Loucy (cell line): ENCODE measurements around the gene GLT6D1.

Source experiments
- H2AFZ ChIP-seq: fragments of 200-600 bp; sonication (generic); 2 replicates; pipeline ENCODE4 v1.6.0; 2016; ENCODE audit warnings: antibody characterized with exemption, mild to moderate bottlenecking, low read length, moderate library complexity
- H3F3A ChIP-seq: fragments of 200-600 bp; 2 replicates; pipeline ENCODE4 v1.6.0; 2016; ENCODE audit warnings: antibody characterized with exemption, low read depth, mild to moderate bottlenecking
- H3K27me3 ChIP-seq: fragments of 200-600 bp; sonication (generic); 2 replicates; pipeline ENCODE4 v1.6.1; 2014; ENCODE audit warnings: low read length, mild to moderate bottlenecking; ENCODE audit not compliant: insufficient read depth, poor library complexity, severe bottlenecking
- H3K36me3 ChIP-seq: fragments of 200-600 bp; sonication (generic); 2 replicates; pipeline ENCODE4 v1.6.1; 2016; ENCODE audit warnings: low read length; ENCODE audit not compliant: insufficient read depth
- H3K4me1 ChIP-seq: fragments of 200-600 bp; sonication (generic); 2 replicates; pipeline ENCODE4 v1.5.1; 2014; ENCODE audit warnings: low read length, mild to moderate bottlenecking; ENCODE audit not compliant: insufficient read depth, poor library complexity, severe bottlenecking
- H3K4me2 ChIP-seq: fragments of 200-600 bp; sonication (generic); 2 replicates; pipeline ENCODE4 v1.6.0; 2014; ENCODE audit warnings: antibody characterized with exemption, low read length, low read depth, mild to moderate bottlenecking; ENCODE audit not compliant: poor library complexity, severe bottlenecking
- H3K4me3 ChIP-seq: fragments of 200-600 bp; sonication (generic); 2 replicates; pipeline ENCODE4 v1.5.1; 2014; ENCODE audit warnings: low read length, mild to moderate bottlenecking, mixed read lengths; ENCODE audit not compliant: poor library complexity, severe bottlenecking
- H3K79me2 ChIP-seq: fragments of 200-600 bp; sonication (generic); 2 replicates; pipeline ENCODE4 v1.6.1; 2014; ENCODE audit warnings: low read length; ENCODE audit not compliant: insufficient read depth
- H3K9ac ChIP-seq: fragments of 200-600 bp; sonication (generic); 2 replicates; pipeline ENCODE4 v1.6.0; 2014; ENCODE audit warnings: mild to moderate bottlenecking, low read depth, low read length, moderate library complexity; ENCODE audit not compliant: poor library complexity, severe bottlenecking
- H3K9me2 ChIP-seq: fragments of 200-600 bp; sonication (generic); replicated peaks from 2 replicates; pipeline ENCODE4 v1.6.1; 2016; ENCODE audit warnings: low read depth, low read length, mixed read lengths
- H3K9me3 ChIP-seq: fragments of 200-600 bp; sonication (generic); 2 replicates; pipeline ENCODE4 v1.6.1; 2014; ENCODE audit warnings: mild to moderate bottlenecking, antibody characterized with exemption, low read length, low read depth; ENCODE audit not compliant: insufficient read depth
- H4K20me1 ChIP-seq: fragments of 200-600 bp; sonication (generic); 2 replicates; pipeline ENCODE4 v1.6.0; 2014; ENCODE audit warnings: antibody characterized with exemption, low read length, mild to moderate bottlenecking; ENCODE audit not compliant: insufficient read depth, poor library complexity, severe bottlenecking
- EZH2phosphoT487 ChIP-seq: fragments of 200-600 bp; IDR thresholded peaks from 2 replicates; pipeline ENCODE4 v1.6.1; 2018; ENCODE audit warnings: antibody characterized with exemption, mild to moderate bottlenecking, moderate library complexity, borderline replicate concordance
- TF ChIP-seq, protein P1 (sequence below): fragments of 200-600 bp; sonication (generic); conservative IDR thresholded peaks from 2 replicates; pipeline ENCODE4 v1.5.1; 2014; ENCODE audit warnings: mild to moderate bottlenecking, antibody characterized with exemption, low read length

The GLT6D1 gene

GRCh38 chr9:135667463-135668001, 28.2 kb upstream of the GLT6D1 start:
- Histone ChIP-seq H3F3A (no peaks in the 10 kb centered on the region), H3K4me3 (no peak overlapping the region), H3K36me3 (no peaks in the 10 kb centered on the region), H3K9me3 (peaks cover 8% of the 10 kb centered on the region; the same call in 1 of the 2 replicates), H3K9me2 (no peaks in the 10 kb centered on the region), H3K4me2 (no peak overlapping the region), H3K27me3 (no peaks in the 10 kb centered on the region), H3K4me1 (no peaks in the 10 kb centered on the region), H3K9ac (no peak overlapping the region), H3K79me2 (no peaks in the 10 kb centered on the region), H2AFZ (no peak overlapping the region), H4K20me1 (no peaks in the 10 kb centered on the region)
- TF ChIP-seq, protein P1, sequence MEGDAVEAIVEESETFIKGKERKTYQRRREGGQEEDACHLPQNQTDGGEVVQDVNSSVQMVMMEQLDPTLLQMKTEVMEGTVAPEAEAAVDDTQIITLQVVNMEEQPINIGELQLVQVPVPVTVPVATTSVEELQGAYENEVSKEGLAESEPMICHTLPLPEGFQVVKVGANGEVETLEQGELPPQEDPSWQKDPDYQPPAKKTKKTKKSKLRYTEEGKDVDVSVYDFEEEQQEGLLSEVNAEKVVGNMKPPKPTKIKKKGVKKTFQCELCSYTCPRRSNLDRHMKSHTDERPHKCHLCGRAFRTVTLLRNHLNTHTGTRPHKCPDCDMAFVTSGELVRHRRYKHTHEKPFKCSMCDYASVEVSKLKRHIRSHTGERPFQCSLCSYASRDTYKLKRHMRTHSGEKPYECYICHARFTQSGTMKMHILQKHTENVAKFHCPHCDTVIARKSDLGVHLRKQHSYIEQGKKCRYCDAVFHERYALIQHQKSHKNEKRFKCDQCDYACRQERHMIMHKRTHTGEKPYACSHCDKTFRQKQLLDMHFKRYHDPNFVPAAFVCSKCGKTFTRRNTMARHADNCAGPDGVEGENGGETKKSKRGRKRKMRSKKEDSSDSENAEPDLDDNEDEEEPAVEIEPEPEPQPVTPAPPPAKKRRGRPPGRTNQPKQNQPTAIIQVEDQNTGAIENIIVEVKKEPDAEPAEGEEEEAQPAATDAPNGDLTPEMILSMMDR: no peak
- TF ChIP-seq EZH2phosphoT487: no peak

- H3F3A ChIP-seq: no peaks in the 10 kb centered on the region
- no peak for TF ChIP-seq EZH2phosphoT487
- TF ChIP-seq, protein P1: no peak
Observed at GRCh38 chr9:135666534-135667462, 27.5 kb upstream of the GLT6D1 start.

GRCh38 chr9:135665795-135666189, 26.5 kb upstream of the GLT6D1 start:
- no peak for TF ChIP-seq EZH2phosphoT487
- TF ChIP-seq, protein P1: no peak
- Histone ChIP-seq H3K27me3 (no peaks in the 10 kb centered on the region), H3K9me2 (no peaks in the 10 kb centered on the region), H2AFZ (no peak overlapping the region), H3K9ac (no peak overlapping the region), H4K20me1 (no peaks in the 10 kb centered on the region), H3F3A (no peaks in the 10 kb centered on the region), H3K36me3 (no peaks in the 10 kb centered on the region), H3K4me2 (no peak overlapping the region), H3K79me2 (no peaks in the 10 kb centered on the region), H3K9me3 (peaks cover 8% of the 10 kb centered on the region; the same call in 1 of the 2 replicates), H3K4me1 (no peaks in the 10 kb centered on the region), H3K4me3 (no peak overlapping the region)

More at GRCh38 chr9:135666534-135667462, 27.5 kb upstream of the GLT6D1 start:
- H3K79me2 ChIP-seq: no peaks in the 10 kb centered on the region
- no peak overlapping the region for H3K9ac ChIP-seq
- no peaks in the 10 kb centered on the region for H3K4me1 ChIP-seq
- H3K36me3 ChIP-seq: no peaks in the 10 kb centered on the region
- no peaks in the 10 kb centered on the region for H3K9me2 ChIP-seq
- no peak overlapping the region for H3K4me2 ChIP-seq
- no peak overlapping the region for H3K4me3 ChIP-seq
- no peak overlapping the region for H2AFZ ChIP-seq
- H4K20me1 ChIP-seq: no peaks in the 10 kb centered on the region
- H3K27me3 ChIP-seq: no peaks in the 10 kb centered on the region
- H3K9me3 ChIP-seq: peaks cover 8% of the 10 kb centered on the region; the same call in 1 of the 2 replicates
